Measurements from ENCODE around the gene SIK1.
"Not testable (repeated sequence)": the region's sequence is repeated elsewhere in the genome, so short reads cannot be mapped to it uniquely, and the experiment has no call there.

DNA sequence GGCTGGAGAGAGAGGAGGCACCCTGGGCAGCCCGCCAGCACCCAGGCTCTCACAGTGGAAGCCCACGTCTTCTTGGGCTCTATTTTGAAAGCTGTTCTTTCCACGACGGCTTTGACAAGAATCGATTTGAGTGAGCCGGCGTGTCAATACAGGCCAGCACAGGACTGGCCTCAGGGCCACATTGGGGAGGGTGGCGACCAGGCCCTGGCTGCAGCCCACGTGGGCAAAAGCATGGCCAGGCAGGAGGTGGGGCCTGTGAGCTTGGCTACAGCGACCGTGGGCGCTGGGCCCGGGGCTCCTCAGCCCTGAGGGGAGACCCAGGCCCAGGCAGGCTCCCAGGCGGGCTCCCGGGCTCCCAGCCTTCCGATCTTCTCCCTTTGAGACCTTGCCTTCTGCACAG lies 23.4 kb upstream of the SIK1 start:
- TF ChIP-seq, protein P1, sequence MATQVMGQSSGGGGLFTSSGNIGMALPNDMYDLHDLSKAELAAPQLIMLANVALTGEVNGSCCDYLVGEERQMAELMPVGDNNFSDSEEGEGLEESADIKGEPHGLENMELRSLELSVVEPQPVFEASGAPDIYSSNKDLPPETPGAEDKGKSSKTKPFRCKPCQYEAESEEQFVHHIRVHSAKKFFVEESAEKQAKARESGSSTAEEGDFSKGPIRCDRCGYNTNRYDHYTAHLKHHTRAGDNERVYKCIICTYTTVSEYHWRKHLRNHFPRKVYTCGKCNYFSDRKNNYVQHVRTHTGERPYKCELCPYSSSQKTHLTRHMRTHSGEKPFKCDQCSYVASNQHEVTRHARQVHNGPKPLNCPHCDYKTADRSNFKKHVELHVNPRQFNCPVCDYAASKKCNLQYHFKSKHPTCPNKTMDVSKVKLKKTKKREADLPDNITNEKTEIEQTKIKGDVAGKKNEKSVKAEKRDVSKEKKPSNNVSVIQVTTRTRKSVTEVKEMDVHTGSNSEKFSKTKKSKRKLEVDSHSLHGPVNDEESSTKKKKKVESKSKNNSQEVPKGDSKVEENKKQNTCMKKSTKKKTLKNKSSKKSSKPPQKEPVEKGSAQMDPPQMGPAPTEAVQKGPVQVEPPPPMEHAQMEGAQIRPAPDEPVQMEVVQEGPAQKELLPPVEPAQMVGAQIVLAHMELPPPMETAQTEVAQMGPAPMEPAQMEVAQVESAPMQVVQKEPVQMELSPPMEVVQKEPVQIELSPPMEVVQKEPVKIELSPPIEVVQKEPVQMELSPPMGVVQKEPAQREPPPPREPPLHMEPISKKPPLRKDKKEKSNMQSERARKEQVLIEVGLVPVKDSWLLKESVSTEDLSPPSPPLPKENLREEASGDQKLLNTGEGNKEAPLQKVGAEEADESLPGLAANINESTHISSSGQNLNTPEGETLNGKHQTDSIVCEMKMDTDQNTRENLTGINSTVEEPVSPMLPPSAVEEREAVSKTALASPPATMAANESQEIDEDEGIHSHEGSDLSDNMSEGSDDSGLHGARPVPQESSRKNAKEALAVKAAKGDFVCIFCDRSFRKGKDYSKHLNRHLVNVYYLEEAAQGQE (IDR thresholded peaks at IDR 0.05; ENCODE audit: unreplicated experiment) = not testable (repeated sequence)
- TF ChIP-seq, protein P2, sequence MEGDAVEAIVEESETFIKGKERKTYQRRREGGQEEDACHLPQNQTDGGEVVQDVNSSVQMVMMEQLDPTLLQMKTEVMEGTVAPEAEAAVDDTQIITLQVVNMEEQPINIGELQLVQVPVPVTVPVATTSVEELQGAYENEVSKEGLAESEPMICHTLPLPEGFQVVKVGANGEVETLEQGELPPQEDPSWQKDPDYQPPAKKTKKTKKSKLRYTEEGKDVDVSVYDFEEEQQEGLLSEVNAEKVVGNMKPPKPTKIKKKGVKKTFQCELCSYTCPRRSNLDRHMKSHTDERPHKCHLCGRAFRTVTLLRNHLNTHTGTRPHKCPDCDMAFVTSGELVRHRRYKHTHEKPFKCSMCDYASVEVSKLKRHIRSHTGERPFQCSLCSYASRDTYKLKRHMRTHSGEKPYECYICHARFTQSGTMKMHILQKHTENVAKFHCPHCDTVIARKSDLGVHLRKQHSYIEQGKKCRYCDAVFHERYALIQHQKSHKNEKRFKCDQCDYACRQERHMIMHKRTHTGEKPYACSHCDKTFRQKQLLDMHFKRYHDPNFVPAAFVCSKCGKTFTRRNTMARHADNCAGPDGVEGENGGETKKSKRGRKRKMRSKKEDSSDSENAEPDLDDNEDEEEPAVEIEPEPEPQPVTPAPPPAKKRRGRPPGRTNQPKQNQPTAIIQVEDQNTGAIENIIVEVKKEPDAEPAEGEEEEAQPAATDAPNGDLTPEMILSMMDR (conservative IDR thresholded peaks at IDR 0.05; ENCODE audit: low read depth in 2 of 2) = not testable (repeated sequence)
- not testable (repeated sequence) for TF ChIP-seq EZH2 (IDR thresholded peaks at IDR 0.05; ENCODE audit: low read depth, unreplicated experiment); POLR2AphosphoS5 (IDR thresholded peaks at IDR 0.05; ENCODE audit: low read depth); CREB1 (CRISPR knock-in tag; IDR thresholded peaks at IDR 0.05; ENCODE audit: low read depth); NANOG (IDR thresholded peaks at IDR 0.05; ENCODE audit: borderline replicate concordance); JUNB (IDR thresholded peaks at IDR 0.05; ENCODE audit: unreplicated experiment); EZH2phosphoT487 (IDR thresholded peaks at IDR 0.05; ENCODE audit: unreplicated experiment); ZNF331 (CRISPR knock-in tag; IDR thresholded peaks at IDR 0.05; ENCODE audit: low read depth); ZNF114 (CRISPR knock-in tag; IDR thresholded peaks at IDR 0.05); STAT1 (IDR thresholded peaks at IDR 0.05; ENCODE audit: unreplicated experiment)
- TF ChIP-seq, protein P3, sequence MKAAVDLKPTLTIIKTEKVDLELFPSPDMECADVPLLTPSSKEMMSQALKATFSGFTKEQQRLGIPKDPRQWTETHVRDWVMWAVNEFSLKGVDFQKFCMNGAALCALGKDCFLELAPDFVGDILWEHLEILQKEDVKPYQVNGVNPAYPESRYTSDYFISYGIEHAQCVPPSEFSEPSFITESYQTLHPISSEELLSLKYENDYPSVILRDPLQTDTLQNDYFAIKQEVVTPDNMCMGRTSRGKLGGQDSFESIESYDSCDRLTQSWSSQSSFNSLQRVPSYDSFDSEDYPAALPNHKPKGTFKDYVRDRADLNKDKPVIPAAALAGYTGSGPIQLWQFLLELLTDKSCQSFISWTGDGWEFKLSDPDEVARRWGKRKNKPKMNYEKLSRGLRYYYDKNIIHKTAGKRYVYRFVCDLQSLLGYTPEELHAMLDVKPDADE (IDR thresholded peaks at IDR 0.05) = not testable (repeated sequence)
- TF ChIP-seq, protein P4, sequence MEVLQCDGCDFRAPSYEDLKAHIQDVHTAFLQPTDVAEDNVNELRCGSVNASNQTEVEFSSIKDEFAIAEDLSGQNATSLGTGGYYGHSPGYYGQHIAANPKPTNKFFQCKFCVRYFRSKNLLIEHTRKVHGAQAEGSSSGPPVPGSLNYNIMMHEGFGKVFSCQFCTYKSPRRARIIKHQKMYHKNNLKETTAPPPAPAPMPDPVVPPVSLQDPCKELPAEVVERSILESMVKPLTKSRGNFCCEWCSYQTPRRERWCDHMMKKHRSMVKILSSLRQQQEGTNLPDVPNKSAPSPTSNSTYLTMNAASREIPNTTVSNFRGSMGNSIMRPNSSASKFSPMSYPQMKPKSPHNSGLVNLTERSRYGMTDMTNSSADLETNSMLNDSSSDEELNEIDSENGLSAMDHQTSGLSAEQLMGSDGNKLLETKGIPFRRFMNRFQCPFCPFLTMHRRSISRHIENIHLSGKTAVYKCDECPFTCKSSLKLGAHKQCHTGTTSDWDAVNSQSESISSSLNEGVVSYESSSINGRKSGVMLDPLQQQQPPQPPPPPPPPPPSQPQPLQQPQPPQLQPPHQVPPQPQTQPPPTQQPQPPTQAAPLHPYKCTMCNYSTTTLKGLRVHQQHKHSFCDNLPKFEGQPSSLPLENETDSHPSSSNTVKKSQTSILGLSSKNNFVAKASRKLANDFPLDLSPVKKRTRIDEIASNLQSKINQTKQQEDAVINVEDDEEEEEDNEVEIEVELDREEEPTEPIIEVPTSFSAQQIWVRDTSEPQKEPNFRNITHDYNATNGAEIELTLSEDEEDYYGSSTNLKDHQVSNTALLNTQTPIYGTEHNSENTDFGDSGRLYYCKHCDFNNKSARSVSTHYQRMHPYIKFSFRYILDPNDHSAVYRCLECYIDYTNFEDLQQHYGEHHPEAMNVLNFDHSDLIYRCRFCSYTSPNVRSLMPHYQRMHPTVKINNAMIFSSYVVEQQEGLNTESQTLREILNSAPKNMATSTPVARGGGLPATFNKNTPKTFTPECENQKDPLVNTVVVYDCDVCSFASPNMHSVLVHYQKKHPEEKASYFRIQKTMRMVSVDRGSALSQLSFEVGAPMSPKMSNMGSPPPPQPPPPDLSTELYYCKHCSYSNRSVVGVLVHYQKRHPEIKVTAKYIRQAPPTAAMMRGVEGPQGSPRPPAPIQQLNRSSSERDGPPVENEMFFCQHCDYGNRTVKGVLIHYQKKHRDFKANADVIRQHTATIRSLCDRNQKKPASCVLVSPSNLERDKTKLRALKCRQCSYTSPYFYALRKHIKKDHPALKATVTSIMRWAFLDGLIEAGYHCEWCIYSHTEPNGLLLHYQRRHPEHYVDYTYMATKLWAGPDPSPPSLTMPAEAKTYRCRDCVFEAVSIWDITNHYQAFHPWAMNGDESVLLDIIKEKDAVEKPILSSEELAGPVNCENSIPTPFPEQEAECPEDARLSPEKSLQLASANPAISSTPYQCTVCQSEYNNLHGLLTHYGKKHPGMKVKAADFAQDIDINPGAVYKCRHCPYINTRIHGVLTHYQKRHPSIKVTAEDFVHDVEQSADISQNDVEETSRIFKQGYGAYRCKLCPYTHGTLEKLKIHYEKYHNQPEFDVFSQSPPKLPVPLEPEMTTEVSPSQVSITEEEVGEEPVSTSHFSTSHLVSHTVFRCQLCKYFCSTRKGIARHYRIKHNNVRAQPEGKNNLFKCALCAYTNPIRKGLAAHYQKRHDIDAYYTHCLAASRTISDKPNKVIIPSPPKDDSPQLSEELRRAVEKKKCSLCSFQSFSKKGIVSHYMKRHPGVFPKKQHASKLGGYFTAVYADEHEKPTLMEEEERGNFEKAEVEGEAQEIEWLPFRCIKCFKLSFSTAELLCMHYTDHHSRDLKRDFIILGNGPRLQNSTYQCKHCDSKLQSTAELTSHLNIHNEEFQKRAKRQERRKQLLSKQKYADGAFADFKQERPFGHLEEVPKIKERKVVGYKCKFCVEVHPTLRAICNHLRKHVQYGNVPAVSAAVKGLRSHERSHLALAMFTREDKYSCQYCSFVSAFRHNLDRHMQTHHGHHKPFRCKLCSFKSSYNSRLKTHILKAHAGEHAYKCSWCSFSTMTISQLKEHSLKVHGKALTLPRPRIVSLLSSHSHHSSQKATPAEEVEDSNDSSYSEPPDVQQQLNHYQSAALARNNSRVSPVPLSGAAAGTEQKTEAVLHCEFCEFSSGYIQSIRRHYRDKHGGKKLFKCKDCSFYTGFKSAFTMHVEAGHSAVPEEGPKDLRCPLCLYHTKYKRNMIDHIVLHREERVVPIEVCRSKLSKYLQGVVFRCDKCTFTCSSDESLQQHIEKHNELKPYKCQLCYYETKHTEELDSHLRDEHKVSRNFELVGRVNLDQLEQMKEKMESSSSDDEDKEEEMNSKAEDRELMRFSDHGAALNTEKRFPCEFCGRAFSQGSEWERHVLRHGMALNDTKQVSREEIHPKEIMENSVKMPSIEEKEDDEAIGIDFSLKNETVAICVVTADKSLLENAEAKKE (CRISPR knock-in tag; IDR thresholded peaks at IDR 0.05) = not testable (repeated sequence)
